C4-2B (cell line): ENCODE measurements around the gene COL23A1.

ENCODE experiments used
- CTCF ChIP-seq: fragments of 450-650 bp; conservative IDR thresholded peaks from 2 replicates; pipeline ENCODE4 v1.5.1; 2017; ENCODE audit warnings: mild to moderate bottlenecking
- ZFX ChIP-seq: fragments of 450-650 bp; IDR thresholded peaks from 2 replicates; pipeline ENCODE4 v1.6.1; 2017

GRCh38 chr5:178462816-178463215 lies 127.4 kb downstream of the COL23A1 start:
- TF ChIP-seq CTCF (no peak), ZFX (no peak)
